ENCODE measurements around the gene ADAM12.

Gene ADAM12

GRCh38 chr10:126029999-126030398 is 358.3 kb downstream of the ADAM12 start:
- no peak for DNase-seq (ENCODE audit: low read depth in 1 of 2, low spot score in 1 of 2)

- DNase-seq (ENCODE audit: low read depth in 1 of 2, low spot score in 1 of 2), result no peak
These were observed 360.6 kb downstream of the ADAM12 start for GRCh38 chr10:126027692-126028091.

- no peak for DNase-seq (ENCODE audit: low read depth in 1 of 2, low spot score in 1 of 2)
These were observed 365.4 kb downstream of the ADAM12 start for GRCh38 chr10:126022841-126023240.

GRCh38 chr10:126021833-126022500 is 366.3 kb downstream of the ADAM12 start:
- no peak for DNase-seq (ENCODE audit: low read depth in 1 of 2, low spot score in 1 of 2)

- DNase-seq (ENCODE audit: low read depth in 1 of 2, low spot score in 1 of 2), result no peak
These were observed 370.2 kb downstream of the ADAM12 start for GRCh38 chr10:126017961-126018560.

- no peak for DNase-seq (ENCODE audit: low read depth in 1 of 2, low spot score in 1 of 2)
These were observed 371.4 kb downstream of the ADAM12 start for GRCh38 chr10:126016882-126017281.

GRCh38 chr10:126016156-126016805 is 372.0 kb downstream of the ADAM12 start:
- DNase-seq (ENCODE audit: low read depth in 1 of 2, low spot score in 1 of 2), result no peak

GRCh38 chr10:126015413-126015812 is 372.9 kb downstream of the ADAM12 start:
- no peak for DNase-seq (ENCODE audit: low read depth in 1 of 2, low spot score in 1 of 2)

GRCh38 chr10:126014309-126014708 is 374.0 kb downstream of the ADAM12 start:
- no peak for DNase-seq (ENCODE audit: low read depth in 1 of 2, low spot score in 1 of 2)

GRCh38 chr10:126013489-126014281 is 374.6 kb downstream of the ADAM12 start:
- no peak for DNase-seq (ENCODE audit: low read depth in 1 of 2, low spot score in 1 of 2)

- DNase-seq (ENCODE audit: low read depth in 1 of 2, low spot score in 1 of 2), result no peak
These were observed 375.8 kb downstream of the ADAM12 start for GRCh38 chr10:126012485-126012884.

- DNase-seq (ENCODE audit: low read depth in 1 of 2, low spot score in 1 of 2), result no peak
These were observed 376.3 kb downstream of the ADAM12 start for GRCh38 chr10:126011995-126012394.

- no peak for DNase-seq (ENCODE audit: low read depth in 1 of 2, low spot score in 1 of 2)
These were observed 378.6 kb downstream of the ADAM12 start for GRCh38 chr10:126009650-126010049.

- DNase-seq (ENCODE audit: low read depth in 1 of 2, low spot score in 1 of 2), result no peak
These were observed 381.4 kb downstream of the ADAM12 start for GRCh38 chr10:126006906-126007305.

GRCh38 chr10:126006264-126006663 is 382.0 kb downstream of the ADAM12 start:
- DNase-seq (ENCODE audit: low read depth in 1 of 2, low spot score in 1 of 2), result no peak

- DNase-seq (ENCODE audit: low read depth in 1 of 2, low spot score in 1 of 2), result no peak
These were observed 383.5 kb downstream of the ADAM12 start for GRCh38 chr10:126004752-126005151.

GRCh38 chr10:126001576-126001975 is 386.7 kb downstream of the ADAM12 start:
- DNase-seq (ENCODE audit: low read depth in 1 of 2, low spot score in 1 of 2), result no peak

- no peak for DNase-seq (ENCODE audit: low read depth in 1 of 2, low spot score in 1 of 2)
These were observed 388.6 kb downstream of the ADAM12 start for GRCh38 chr10:125999694-126000093.

- no peak for DNase-seq (ENCODE audit: low read depth in 1 of 2, low spot score in 1 of 2)
These were observed 390.7 kb downstream of the ADAM12 start for GRCh38 chr10:125997586-125997985.

- no peak for DNase-seq (ENCODE audit: low read depth in 1 of 2, low spot score in 1 of 2)
These were observed 392.5 kb downstream of the ADAM12 start for GRCh38 chr10:125995726-125996304.

- DNase-seq (ENCODE audit: low read depth in 1 of 2, low spot score in 1 of 2), result no peak
These were observed 393.7 kb downstream of the ADAM12 start for GRCh38 chr10:125994601-125995000.
